Astrocyte (in vitro differentiated cells and primary cell): ENCODE data around the gene SYF2.

Experiments
- CTCF ChIP-seq: IDR thresholded peaks from 2 replicates; pipeline ENCODE4 v1.5.1; 2011; ENCODE audit warnings: low read depth, mild to moderate bottlenecking, inconsistent platforms, low read length, moderate library complexity; ENCODE audit not compliant: insufficient read depth
- EZH2 ChIP-seq: IDR thresholded peaks from 2 replicates; pipeline ENCODE4 v1.6.1; 2012; ENCODE audit warnings: mild to moderate bottlenecking, low read length, inconsistent platforms; ENCODE audit not compliant: insufficient read depth

DNA sequence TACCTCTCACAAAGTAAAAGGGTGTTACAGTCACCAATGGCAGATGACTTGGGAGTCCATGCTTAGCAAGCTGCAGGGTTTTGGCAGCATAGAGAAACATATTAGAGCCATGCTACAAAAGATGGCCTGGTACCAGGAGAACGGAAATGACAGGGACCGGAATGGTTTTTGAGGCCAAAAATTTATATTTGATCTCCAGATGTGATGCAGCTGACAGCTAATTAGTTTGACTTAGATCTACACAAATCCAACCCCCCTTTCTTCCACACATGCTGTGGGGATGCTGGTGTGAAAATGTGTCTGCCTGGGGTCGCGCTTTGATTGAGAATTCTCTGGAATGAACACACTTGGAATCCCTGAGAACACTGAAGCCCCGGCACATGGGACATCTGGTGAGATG lies 26.5 kb downstream of the SYF2 start:
- no peak for TF ChIP-seq CTCF
- no peak for TF ChIP-seq EZH2
